ENCODE measurements around the gene GATAD2B. TPM values are rescaled to one million over a fixed set of nuclear protein-coding genes. Genes with fewer than 3 reads are reported as not detected.
A peak's percentile ranks its signal among the peaks of the same experiment; 100 is the strongest.

The GATAD2B gene
- total and polyA plus RNA-seq, 4 donors: 4.6 to 41.7 (median 13.4) TPM

DNA sequence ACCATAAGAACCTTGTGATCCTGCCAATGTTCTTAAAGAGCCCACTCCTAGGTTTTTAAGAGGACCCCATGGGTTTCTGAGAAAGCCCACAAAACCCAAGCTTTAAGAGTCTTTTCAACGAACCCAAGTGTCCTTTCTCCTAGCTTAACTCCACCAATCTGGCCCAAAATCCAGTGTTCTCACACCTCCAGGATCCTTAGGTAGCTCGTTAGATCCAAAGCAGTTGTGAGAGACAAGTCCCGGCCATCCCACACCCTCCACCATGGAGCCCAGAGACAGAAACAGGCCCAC lies 22.0 kb upstream of the GATAD2B start:
- 12 to 43% methylated on average over 3 of the region's 3 CpGs for WGBS, 2 donors

DNA sequence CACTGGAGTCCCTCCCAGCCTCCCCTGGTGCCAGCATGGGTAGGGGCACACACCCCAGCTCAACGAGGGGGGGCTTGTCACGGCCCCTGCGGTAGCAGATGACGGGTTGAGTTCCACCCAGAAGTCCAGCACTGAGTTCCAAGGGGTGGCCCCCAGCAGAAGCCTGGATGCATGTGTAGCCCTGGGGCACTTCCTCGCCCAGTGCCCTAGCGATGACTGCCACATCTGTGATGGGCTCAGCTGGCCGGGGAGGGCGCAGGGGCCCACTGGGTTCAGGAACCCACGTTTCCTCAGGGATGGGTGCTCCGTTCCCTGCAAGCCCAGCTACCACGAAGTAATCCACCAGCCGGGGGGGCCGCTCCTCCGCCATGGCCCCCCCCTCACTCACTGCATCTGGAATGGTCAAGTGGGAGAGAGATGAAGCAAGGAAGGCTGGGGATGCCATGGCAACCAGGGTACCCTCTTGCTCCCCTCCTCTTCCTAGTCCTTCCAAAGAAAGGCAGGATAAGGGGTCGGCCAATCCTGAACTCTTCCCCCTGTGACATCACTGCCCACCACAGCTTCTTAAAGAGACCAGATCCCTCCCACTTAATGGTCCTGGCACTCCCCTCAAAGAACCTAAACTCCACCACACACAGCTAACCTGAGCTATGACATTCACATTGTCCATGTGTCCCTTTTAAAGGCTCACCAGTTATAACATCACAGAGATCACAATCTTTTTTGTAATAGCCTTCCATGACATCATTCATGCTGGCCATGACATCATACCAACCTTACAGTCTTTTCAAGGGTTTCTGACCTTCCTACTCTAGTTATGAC lies 21.4 kb upstream of the GATAD2B start:
- Histone ChIP-seq H3K36me3 (ENCODE audit: control insufficient read depth in 4 of 4, insufficient read depth in 4 of 4, low read length in 4 of 4) (peaks cover 0 to 49% (median 25%) of the 10 kb centered on the region in 4 donors), H3K27me3 (ENCODE audit: control insufficient read depth in 3 of 3, insufficient read depth in 3 of 3, low read length in 2 of 3) (no peaks in the 10 kb centered on the region), H3K27ac (ENCODE audit: low read depth in 1 of 2, low read length in 1 of 2) (peak overlapping the region; percentile 97 to 99), H3K4me3 (no peak overlapping the region), H3K9ac (ENCODE audit: insufficient read depth in 1 of 2, low read length in 2 of 2) (no peak overlapping the region), H3K9me3 (ENCODE audit: control insufficient read depth in 4 of 4, insufficient read depth in 3 of 4, low read length in 3 of 4) (no peaks in the 10 kb centered on the region), H3K4me1 (ENCODE audit: control insufficient read depth in 5 of 5, insufficient read depth in 5 of 5, low read length in 5 of 5) (peaks cover 0 to 14% (median 8%) of the 10 kb centered on the region in 5 donors)
- ATAC-seq (ENCODE audit: insufficient read depth, low FRiP score) (no peak), DNase-seq (no peak)
- TF ChIP-seq, protein P1, sequence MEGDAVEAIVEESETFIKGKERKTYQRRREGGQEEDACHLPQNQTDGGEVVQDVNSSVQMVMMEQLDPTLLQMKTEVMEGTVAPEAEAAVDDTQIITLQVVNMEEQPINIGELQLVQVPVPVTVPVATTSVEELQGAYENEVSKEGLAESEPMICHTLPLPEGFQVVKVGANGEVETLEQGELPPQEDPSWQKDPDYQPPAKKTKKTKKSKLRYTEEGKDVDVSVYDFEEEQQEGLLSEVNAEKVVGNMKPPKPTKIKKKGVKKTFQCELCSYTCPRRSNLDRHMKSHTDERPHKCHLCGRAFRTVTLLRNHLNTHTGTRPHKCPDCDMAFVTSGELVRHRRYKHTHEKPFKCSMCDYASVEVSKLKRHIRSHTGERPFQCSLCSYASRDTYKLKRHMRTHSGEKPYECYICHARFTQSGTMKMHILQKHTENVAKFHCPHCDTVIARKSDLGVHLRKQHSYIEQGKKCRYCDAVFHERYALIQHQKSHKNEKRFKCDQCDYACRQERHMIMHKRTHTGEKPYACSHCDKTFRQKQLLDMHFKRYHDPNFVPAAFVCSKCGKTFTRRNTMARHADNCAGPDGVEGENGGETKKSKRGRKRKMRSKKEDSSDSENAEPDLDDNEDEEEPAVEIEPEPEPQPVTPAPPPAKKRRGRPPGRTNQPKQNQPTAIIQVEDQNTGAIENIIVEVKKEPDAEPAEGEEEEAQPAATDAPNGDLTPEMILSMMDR (IDR thresholded peaks at IDR 0.05; ENCODE audit: control extremely low read depth, extremely low read depth): no peak
- WGBS, 2 donors: 79 to 81% methylated on average over 15 of the region's 15 CpGs

More for the DNA sequence above, 22.0 kb upstream of the GATAD2B start:
- Histone ChIP-seq H3K36me3 (ENCODE audit: control insufficient read depth in 4 of 4, insufficient read depth in 4 of 4, low read length in 4 of 4) (peaks cover 0 to 45% (median 24%) of the 10 kb centered on the region in 4 donors), H3K4me1 (ENCODE audit: control insufficient read depth in 5 of 5, insufficient read depth in 5 of 5, low read length in 5 of 5) (peaks cover 0 to 14% (median 8%) of the 10 kb centered on the region in 5 donors), H3K9ac (ENCODE audit: insufficient read depth in 1 of 2, low read length in 2 of 2) (no peak overlapping the region), H3K4me3 (peak overlapping the region; percentile 75), H3K27me3 (ENCODE audit: control insufficient read depth in 3 of 3, insufficient read depth in 3 of 3, low read length in 2 of 3) (no peaks in the 10 kb centered on the region), H3K9me3 (ENCODE audit: control insufficient read depth in 4 of 4, insufficient read depth in 3 of 4, low read length in 3 of 4) (no peaks in the 10 kb centered on the region), H3K27ac (ENCODE audit: low read depth in 1 of 2, low read length in 1 of 2) (peak overlapping the region; percentile 97 to 99)
- no peak for ATAC-seq (ENCODE audit: insufficient read depth, low FRiP score)
- TF ChIP-seq, protein P1 (IDR thresholded peaks at IDR 0.05; ENCODE audit: control extremely low read depth, extremely low read depth): no peak
- DNase-seq: no peak

DNA sequence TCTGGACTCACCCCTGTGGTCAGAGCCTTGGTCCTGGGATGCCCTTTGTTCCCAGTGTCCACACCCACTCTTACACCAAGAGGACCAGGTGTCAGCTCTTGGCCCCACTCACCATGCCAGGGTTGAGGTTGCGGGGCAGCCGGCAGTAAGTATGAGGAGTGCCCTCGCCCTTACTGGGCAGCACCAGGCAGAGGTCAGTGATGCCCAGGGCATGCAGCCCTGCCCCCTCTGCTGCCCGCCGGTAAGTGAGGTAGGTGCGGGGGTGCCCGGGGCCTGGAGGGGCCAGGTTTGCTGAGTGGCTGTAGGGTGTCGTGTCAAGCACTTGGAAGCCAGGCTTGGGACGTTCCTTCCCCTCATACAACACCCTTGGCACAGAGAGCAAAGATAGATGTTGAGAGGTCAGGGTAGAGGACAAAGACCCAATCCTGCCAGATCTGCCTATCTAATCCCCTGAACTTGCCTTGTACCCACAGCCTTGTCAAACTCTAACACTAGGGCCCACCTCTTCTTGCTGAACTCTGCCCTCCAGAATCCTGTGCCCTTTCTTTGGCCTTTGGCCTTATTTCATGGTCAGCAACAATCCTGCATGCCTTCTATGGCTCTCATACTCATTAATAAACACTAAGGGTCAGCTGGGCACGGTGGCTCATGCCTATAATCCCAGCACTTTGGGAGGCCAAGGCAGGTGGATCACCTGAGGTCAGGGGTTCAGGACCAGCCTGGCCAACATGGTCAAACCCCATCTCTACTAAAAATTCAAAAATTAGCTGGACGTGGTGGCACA lies 20.2 kb upstream of the GATAD2B start:
- Histone ChIP-seq H3K4me3 (no peak overlapping the region), H3K9ac (ENCODE audit: insufficient read depth in 1 of 2, low read length in 2 of 2) (no peak overlapping the region), H3K27me3 (ENCODE audit: control insufficient read depth in 3 of 3, insufficient read depth in 3 of 3, low read length in 2 of 3) (no peaks in the 10 kb centered on the region), H3K9me3 (ENCODE audit: control insufficient read depth in 4 of 4, insufficient read depth in 3 of 4, low read length in 3 of 4) (no peaks in the 10 kb centered on the region), H3K4me1 (ENCODE audit: control insufficient read depth in 5 of 5, insufficient read depth in 5 of 5, low read length in 5 of 5) (peaks cover 0 to 14% (median 8%) of the 10 kb centered on the region in 5 donors), H3K27ac (ENCODE audit: low read depth in 1 of 2, low read length in 1 of 2) (no peak overlapping the region), H3K36me3 (ENCODE audit: control insufficient read depth in 4 of 4, insufficient read depth in 4 of 4, low read length in 4 of 4) (peaks cover 0 to 43% (median 21%) of the 10 kb centered on the region in 4 donors)
- ATAC-seq (ENCODE audit: insufficient read depth, low FRiP score) (no peak), DNase-seq (no peak)
- TF ChIP-seq, protein P1 (IDR thresholded peaks at IDR 0.05; ENCODE audit: control extremely low read depth, extremely low read depth): no peak
- WGBS, 2 donors: 92 to 93% methylated on average over 11 of the region's 11 CpGs

All from lung (tissue), 12 donors.